ENCODE measurements around the gene HMBS. TPM values are rescaled to one million over a fixed set of nuclear protein-coding genes. Genes with fewer than 3 reads are reported as not detected.

The HMBS gene
- total RNA-seq, 4 donors from 2014 or later, result 8.7 to 31.1 (median 14.5) TPM

GRCh38 chr11:119110439-119110838 is 25.8 kb downstream of the HMBS start:
- no peak for TF ChIP-seq CTCF (IDR thresholded peaks at IDR 0.05 in 4 of 5, conservative IDR thresholded peaks at IDR 0.05 in 1 of 5)
- no peak for TF ChIP-seq POLR2A (IDR thresholded peaks at IDR 0.05)
- in situ Hi-C loops (cut with MboI; ENCODE audit: low sequenced_read_pairs in 4 of 4) (no loop called here), intact Hi-C loops (cut with DNase I; ENCODE audit: low total_unique reads) (no loop called here)
- DNase-seq (no peak), ATAC-seq (no peak)
- Histone ChIP-seq H3K27ac (no peak overlapping the region), H3K4me3 (no peak overlapping the region), H3K36me3 (peaks cover 0 to 44% of the 10 kb centered on the region in 2 donors), H3K9me3 (no peaks in the 10 kb centered on the region), H3K4me1 (peaks cover 21% of the 10 kb centered on the region in 2 donors), H3K27me3 (no peaks in the 10 kb centered on the region)

GRCh38 chr11:119111361-119111925 is 26.8 kb downstream of the HMBS start:
- DNase-seq (no peak), ATAC-seq (no peak)
- Histone ChIP-seq H3K4me1 (peaks cover 19 to 20% of the 10 kb centered on the region in 2 donors), H3K36me3 (peaks cover 0 to 52% of the 10 kb centered on the region in 2 donors), H3K27me3 (no peaks in the 10 kb centered on the region), H3K27ac (no peak overlapping the region), H3K4me3 (no peak overlapping the region), H3K9me3 (no peaks in the 10 kb centered on the region)
- intact Hi-C loops (cut with DNase I; ENCODE audit: low total_unique reads) (no loop called here), in situ Hi-C loops (cut with MboI; ENCODE audit: low sequenced_read_pairs in 4 of 4) (no loop called here)
- no peak for TF ChIP-seq POLR2A (IDR thresholded peaks at IDR 0.05)
- no peak for TF ChIP-seq CTCF (IDR thresholded peaks at IDR 0.05 in 4 of 5, conservative IDR thresholded peaks at IDR 0.05 in 1 of 5)

- intact Hi-C loops (cut with DNase I; ENCODE audit: low total_unique reads), result no loop called here
- in situ Hi-C loops (cut with MboI; ENCODE audit: low sequenced_read_pairs in 4 of 4), result no loop called here
- Histone ChIP-seq H3K9me3 (no peaks in the 10 kb centered on the region), H3K4me1 (peaks cover 14 to 15% of the 10 kb centered on the region in 2 donors), H3K27ac (no peak overlapping the region), H3K27me3 (no peaks in the 10 kb centered on the region), H3K4me3 (no peak overlapping the region), H3K36me3 (peaks cover 0 to 59% of the 10 kb centered on the region in 2 donors)
- DNase-seq (no peak), ATAC-seq (no peak)
- TF ChIP-seq POLR2A (IDR thresholded peaks at IDR 0.05) (no peak), CTCF (IDR thresholded peaks at IDR 0.05 in 4 of 5, conservative IDR thresholded peaks at IDR 0.05 in 1 of 5) (no peak)
Observed at GRCh38 chr11:119112314-119113020, 27.8 kb downstream of the HMBS start.

GRCh38 chr11:119113716-119114115 is 29.0 kb downstream of the HMBS start:
- Histone ChIP-seq H3K4me3 (no peak overlapping the region), H3K27me3 (no peaks in the 10 kb centered on the region), H3K4me1 (peaks cover 5% of the 10 kb centered on the region in 2 donors), H3K27ac (no peak overlapping the region), H3K9me3 (no peaks in the 10 kb centered on the region), H3K36me3 (peaks cover 0 to 59% of the 10 kb centered on the region in 2 donors)
- ATAC-seq, result no peak
- TF ChIP-seq CTCF (IDR thresholded peaks at IDR 0.05 in 4 of 5, conservative IDR thresholded peaks at IDR 0.05 in 1 of 5) (no peak), POLR2A (IDR thresholded peaks at IDR 0.05) (no peak)
- DNase-seq, result no peak
- intact Hi-C loops (cut with DNase I; ENCODE audit: low total_unique reads), result no loop called here
- in situ Hi-C loops (cut with MboI; ENCODE audit: low sequenced_read_pairs in 4 of 4), result no loop called here

Data from gastrocnemius medialis (tissue), 4 donors.